Measurements from ENCODE around the gene KLHL11.

The KLHL11 gene

GRCh38 chr17:41873559-41874292 is 8.5 kb upstream of the KLHL11 start:
- Histone ChIP-seq H3K27me3 (ENCODE audit: low read depth, low read length) (no peaks in the 10 kb centered on the region), H3K4me1 (ENCODE audit: low read length) (no peaks in the 10 kb centered on the region), H3K9ac (ENCODE audit: low read length) (no peak overlapping the region), H2AFZ (ENCODE audit: low read depth, low read length) (no peak overlapping the region), H3K4me2 (ENCODE audit: low read length) (no peak overlapping the region), H3K27ac (ENCODE audit: low read length) (no peak overlapping the region), H4K20me1 (ENCODE audit: insufficient read depth, low read length) (no peaks in the 10 kb centered on the region), H3K36me3 (replicated peaks; ENCODE audit: low read depth, low read length) (peaks cover 58% of the 10 kb centered on the region), H3K9me3 (ENCODE audit: insufficient read depth, low read length) (no peaks in the 10 kb centered on the region), H3K4me3 (ENCODE audit: low read length) (no peak overlapping the region), H3K79me2 (ENCODE audit: low read length) (no peaks in the 10 kb centered on the region)
- TF ChIP-seq EZH2phosphoT487 (IDR thresholded peaks at IDR 0.05; ENCODE audit: low read depth) (no peak), CTCF (IDR thresholded peaks at IDR 0.05; ENCODE audit: low read depth, low read length) (no peak)

- Histone ChIP-seq H4K20me1 (ENCODE audit: insufficient read depth, low read length) (no peaks in the 10 kb centered on the region), H3K9ac (ENCODE audit: low read length) (no peak overlapping the region), H3K27ac (ENCODE audit: low read length) (no peak overlapping the region), H3K27me3 (ENCODE audit: low read depth, low read length) (no peaks in the 10 kb centered on the region), H2AFZ (ENCODE audit: low read depth, low read length) (no peak overlapping the region), H3K36me3 (replicated peaks; ENCODE audit: low read depth, low read length) (peaks cover 55% of the 10 kb centered on the region), H3K4me2 (ENCODE audit: low read length) (no peak overlapping the region), H3K79me2 (ENCODE audit: low read length) (no peaks in the 10 kb centered on the region), H3K4me3 (ENCODE audit: low read length) (no peak overlapping the region), H3K4me1 (ENCODE audit: low read length) (no peaks in the 10 kb centered on the region), H3K9me3 (ENCODE audit: insufficient read depth, low read length) (no peaks in the 10 kb centered on the region)
- TF ChIP-seq CTCF (IDR thresholded peaks at IDR 0.05; ENCODE audit: low read depth, low read length) (no peak), EZH2phosphoT487 (IDR thresholded peaks at IDR 0.05; ENCODE audit: low read depth) (no peak)
These were observed 6.6 kb upstream of the KLHL11 start for GRCh38 chr17:41871789-41872188.

- H3K36me3 ChIP-seq (replicated peaks; ENCODE audit: low read depth, low read length) = peaks cover 55% of the 10 kb centered on the region
- no peak overlapping the region for H3K27ac ChIP-seq (ENCODE audit: low read length)
- TF ChIP-seq CTCF (IDR thresholded peaks at IDR 0.05; ENCODE audit: low read depth, low read length) (no peak), EZH2phosphoT487 (IDR thresholded peaks at IDR 0.05; ENCODE audit: low read depth) (no peak)
- no peak overlapping the region for H3K4me2 ChIP-seq (ENCODE audit: low read length)
- no peaks in the 10 kb centered on the region for H3K27me3 ChIP-seq (ENCODE audit: low read depth, low read length)
- no peaks in the 10 kb centered on the region for H3K9me3 ChIP-seq (ENCODE audit: insufficient read depth, low read length)
- H3K4me1 ChIP-seq (ENCODE audit: low read length) = no peaks in the 10 kb centered on the region
- H2AFZ ChIP-seq (ENCODE audit: low read depth, low read length) = no peak overlapping the region
- H3K9ac ChIP-seq (ENCODE audit: low read length) = no peak overlapping the region
- H3K4me3 ChIP-seq (ENCODE audit: low read length) = no peak overlapping the region
- no peaks in the 10 kb centered on the region for H3K79me2 ChIP-seq (ENCODE audit: low read length)
- no peaks in the 10 kb centered on the region for H4K20me1 ChIP-seq (ENCODE audit: insufficient read depth, low read length)
These were observed 5.4 kb upstream of the KLHL11 start for GRCh38 chr17:41870627-41871026.

- Histone ChIP-seq H3K9me3 (ENCODE audit: insufficient read depth, low read length) (no peaks in the 10 kb centered on the region), H3K27me3 (ENCODE audit: low read depth, low read length) (no peaks in the 10 kb centered on the region), H3K4me3 (ENCODE audit: low read length) (no peak overlapping the region), H3K9ac (ENCODE audit: low read length) (no peak overlapping the region), H3K27ac (ENCODE audit: low read length) (no peak overlapping the region), H3K4me1 (ENCODE audit: low read length) (no peaks in the 10 kb centered on the region), H2AFZ (ENCODE audit: low read depth, low read length) (no peak overlapping the region), H4K20me1 (ENCODE audit: insufficient read depth, low read length) (no peaks in the 10 kb centered on the region), H3K4me2 (ENCODE audit: low read length) (no peak overlapping the region), H3K79me2 (ENCODE audit: low read length) (peaks cover under 1% of the 10 kb centered on the region), H3K36me3 (replicated peaks; ENCODE audit: low read depth, low read length) (peaks cover 55% of the 10 kb centered on the region)
- TF ChIP-seq CTCF (IDR thresholded peaks at IDR 0.05; ENCODE audit: low read depth, low read length) = no peak
- TF ChIP-seq EZH2phosphoT487 (IDR thresholded peaks at IDR 0.05; ENCODE audit: low read depth) = no peak
These were observed 4.9 kb upstream of the KLHL11 start for GRCh38 chr17:41870097-41870496.

All from OCI-LY3 (cell line).